CD1c-positive myeloid dendritic cell (primary cell): ENCODE measurements around the gene TSR3.
A peak's percentile ranks its signal among the peaks of the same experiment; 100 is the strongest.
"Not testable (repeated sequence)": the region's sequence is repeated elsewhere in the genome, so short reads cannot be mapped to it uniquely, and the experiment has no call there.

ENCODE experiments used
- DNase-seq: peaks from one replicate; pipeline ENCODE4 v3.0.0-alpha.2; 2016; ENCODE audit errors: extremely low spot score

TSR3 gene

GRCh38 chr16:1337486-1337885 is 14.2 kb downstream of the TSR3 start:
- DNase-seq: peak; percentile 10

DNA sequence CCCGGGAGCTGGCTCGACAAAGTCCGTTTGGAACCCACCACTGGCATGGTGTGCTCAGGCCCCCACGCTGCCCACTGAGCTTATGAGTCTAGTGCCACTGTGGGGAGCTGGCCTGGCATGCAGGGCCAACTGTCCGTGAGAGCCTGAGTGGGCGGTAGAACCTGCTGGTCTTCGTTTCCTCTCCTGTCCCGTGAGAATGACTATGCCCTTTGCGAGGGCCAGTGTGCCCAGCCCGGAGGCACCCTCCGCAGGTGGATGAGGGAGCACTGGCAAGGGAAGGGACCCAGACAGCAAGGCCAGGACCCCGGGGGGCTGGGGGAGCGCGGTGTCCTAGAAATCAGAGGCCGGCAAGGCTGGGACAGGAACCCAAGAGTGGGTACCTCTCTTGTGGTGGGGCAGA is 15.1 kb downstream of the TSR3 start:
- peak; percentile 44 for DNase-seq

- no peak for DNase-seq
These were observed 15.7 kb downstream of the TSR3 start for GRCh38 chr16:1335996-1336395.

- no peak for DNase-seq
These were observed 16.3 kb downstream of the TSR3 start for GRCh38 chr16:1335211-1335971.

- no peak for DNase-seq
These were observed 16.9 kb downstream of the TSR3 start for GRCh38 chr16:1334739-1335138.

- no peak for DNase-seq
These were observed 17.6 kb downstream of the TSR3 start for GRCh38 chr16:1333854-1334700.

DNA sequence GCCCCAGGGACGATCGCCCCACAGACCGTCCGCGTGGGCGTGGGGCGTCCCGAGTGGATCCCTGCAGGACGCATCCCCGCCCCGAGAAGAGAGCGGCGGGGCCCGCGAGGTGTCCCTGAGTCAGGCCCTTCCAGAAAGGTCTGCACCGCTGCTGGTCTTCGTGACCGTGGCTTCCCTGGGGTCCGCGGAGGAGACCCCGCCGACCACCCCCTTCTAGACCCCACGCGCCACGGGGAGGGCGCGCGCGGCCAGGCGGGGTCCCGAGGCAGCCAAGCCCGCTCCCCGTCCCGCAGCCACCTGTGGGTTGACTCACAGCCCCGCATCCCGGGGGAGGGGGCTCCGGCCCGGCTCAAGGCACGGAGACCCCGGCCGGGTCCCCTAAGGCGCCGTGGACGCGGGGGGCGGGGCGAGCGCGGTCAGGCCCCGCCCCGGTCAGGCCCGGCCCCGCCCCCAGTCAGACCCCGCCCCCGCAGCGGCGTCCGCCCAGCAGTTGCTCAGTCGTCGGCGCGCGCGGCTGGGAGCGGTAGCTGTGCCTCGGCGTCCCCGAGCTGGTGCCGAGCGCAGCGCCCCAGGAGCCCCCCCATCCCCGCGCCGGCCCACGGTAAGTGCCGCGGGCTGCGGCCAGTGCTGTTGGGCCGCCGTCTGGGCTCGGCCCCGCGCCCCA is 18.4 kb downstream of the TSR3 start, which contains the start of gene BAIAP3:
BAIAP3 (plus strand) TSS at position 497 of the 664 bp plus-strand sequence. CDS start 4,905 bp downstream, outside the sequence.
- peak; percentile 55 for DNase-seq

DNA sequence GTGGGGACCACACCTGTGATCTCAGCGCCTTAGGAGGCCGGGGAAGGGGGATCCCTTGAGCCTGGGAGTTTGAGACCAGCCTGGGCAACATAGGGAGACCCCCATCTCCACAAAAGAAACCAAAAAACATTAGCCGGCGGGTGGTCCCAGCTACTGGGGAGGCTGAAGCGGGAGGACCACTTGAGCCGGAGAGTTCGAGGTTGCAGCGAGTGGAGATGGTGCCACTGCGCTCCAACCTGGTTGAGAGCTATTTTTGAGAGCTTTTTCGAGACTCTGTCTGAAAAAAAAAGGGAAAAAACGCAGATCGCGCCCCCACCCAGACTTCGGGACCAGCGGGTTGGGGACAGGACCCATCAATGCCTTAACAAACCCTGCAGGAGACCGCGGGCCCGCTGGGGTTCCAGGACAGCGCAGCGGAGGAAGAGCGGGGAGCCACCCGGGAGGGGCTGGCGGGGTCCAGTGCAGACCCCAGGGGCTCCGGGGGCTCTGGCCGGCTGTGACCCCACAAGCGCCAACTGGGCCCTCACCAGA is 19.0 kb downstream of the TSR3 start:
- DNase-seq: no peak

GRCh38 chr16:1331712-1332617 is 19.7 kb downstream of the TSR3 start:
- peak; percentile 73 for DNase-seq

DNA sequence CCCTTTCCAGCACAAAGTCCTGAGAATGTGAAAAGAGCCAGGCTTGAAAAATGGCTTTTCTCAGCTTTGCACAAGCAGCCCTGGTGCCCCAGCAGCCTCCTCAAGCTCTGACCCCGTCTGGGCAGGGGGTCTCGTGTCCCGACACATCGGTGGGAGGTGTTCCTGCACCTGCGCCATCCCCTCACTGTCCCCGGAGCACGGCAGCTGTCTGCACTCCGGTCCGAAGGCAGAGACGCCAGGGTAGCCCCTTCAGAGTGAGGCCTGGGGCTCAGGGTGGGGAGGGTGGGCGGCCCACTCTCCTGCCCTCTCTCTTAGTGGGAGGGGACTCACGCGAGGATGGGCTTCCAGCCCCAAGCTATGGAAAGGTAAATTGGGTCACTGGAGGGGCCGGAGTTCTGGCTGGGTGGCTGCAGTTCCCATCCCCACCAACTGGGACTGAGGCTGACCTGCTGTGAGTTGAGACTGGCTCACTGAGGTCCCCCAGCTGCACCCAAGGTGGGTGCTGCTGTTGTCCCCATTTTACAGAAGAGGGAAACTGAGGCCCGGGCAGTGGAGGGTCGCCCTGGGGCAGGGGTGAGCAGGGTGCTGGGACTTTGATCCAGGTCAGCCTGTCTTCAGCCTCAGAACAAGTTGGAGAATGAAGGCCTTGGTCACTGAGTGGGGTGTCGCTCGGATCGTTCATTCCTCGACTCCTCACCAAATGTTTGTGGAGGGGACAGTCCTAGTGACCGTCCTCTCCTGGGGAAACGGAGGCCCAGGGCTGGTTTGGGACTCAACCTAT is 20.6 kb downstream of the TSR3 start:
- no peak for DNase-seq

GRCh38 chr16:1330260-1330914 is 21.3 kb downstream of the TSR3 start:
- peak; percentile 37 for DNase-seq

GRCh38 chr16:1328961-1329360 is 22.7 kb downstream of the TSR3 start:
- not testable (repeated sequence) for DNase-seq

DNA sequence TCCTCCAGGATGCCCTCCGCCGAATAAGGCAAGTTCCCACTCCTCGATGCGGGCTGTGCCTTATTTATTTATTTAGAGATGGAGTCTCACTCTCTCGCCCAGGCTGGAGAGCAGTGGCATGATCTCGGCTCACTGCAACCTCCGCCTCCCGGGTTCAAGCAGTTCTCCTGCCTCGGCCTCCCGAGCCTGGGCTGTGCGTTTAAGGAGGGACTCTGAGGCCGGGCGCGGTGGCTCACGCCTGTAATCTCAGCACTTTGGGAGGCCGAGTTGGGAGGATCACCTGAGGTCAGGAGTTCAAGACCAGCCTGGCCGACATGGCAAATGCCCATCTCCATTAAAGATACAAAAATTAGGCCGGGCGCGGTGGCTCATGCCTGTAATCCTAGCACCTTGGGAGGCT is 23.5 kb downstream of the TSR3 start:
- DNase-seq: not testable (repeated sequence)

DNA sequence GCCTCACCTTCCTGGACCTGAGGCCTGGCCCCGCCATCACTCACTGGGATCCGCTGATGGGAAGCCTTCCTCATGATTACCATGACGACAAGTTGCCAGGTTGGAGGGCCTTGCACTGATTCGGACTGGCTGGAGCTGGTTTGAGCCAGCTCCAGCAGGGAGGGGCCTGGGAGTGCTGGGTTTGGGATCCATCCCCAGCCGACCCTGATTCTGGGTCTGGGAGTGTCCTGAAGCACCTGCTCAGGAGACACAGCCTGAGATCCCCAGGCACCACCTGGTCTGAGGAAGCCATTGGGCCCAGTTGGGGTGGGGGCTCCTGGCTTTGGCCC is 24.1 kb downstream of the TSR3 start:
- DNase-seq: no peak

- DNase-seq: no peak
These were observed 24.6 kb downstream of the TSR3 start for GRCh38 chr16:1326946-1327618.

GRCh38 chr16:1326391-1326790 is 25.3 kb downstream of the TSR3 start:
- DNase-seq: no peak

GRCh38 chr16:1325673-1326371 is 25.9 kb downstream of the TSR3 start:
- no peak for DNase-seq

DNA sequence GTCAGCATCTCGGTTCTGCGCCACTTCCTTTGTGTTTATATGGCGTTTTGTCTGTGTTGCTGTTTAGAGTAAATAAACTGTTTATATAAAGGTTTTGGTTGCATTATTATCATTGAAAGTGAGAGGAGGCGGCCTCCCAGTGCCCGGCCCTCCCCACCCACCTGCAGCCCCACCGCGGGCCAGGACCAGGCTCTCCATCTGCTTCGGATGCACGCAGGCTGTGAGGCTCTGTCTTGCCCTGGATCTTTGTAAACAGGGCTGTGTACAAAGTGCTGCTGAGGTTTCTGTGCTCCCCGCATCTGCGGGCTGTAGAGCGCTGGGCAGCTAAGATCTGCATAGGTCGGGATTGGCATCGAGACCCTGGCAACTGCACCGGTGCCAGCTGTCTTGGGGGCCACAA is 26.4 kb downstream of the TSR3 start:
- no peak for DNase-seq
